Skeletal muscle tissue (tissue), 4 donors: ENCODE results near the gene OPA1. TPM values are rescaled to one million over a fixed set of nuclear protein-coding genes. Genes with fewer than 3 reads are reported as not detected.

Source experiments
- H3K27ac ChIP-seq: one replicate; pipeline ENCODE4 v1.7.0; 2013; ENCODE audit warnings: mild to moderate bottlenecking, low read depth, low read length, inconsistent platforms
- H3K27me3 ChIP-seq, 3 donors: one replicate each; pipeline ENCODE4 v1.7.0; 2013; ENCODE audit warnings: low read length in 3 of 3; ENCODE audit not compliant: control insufficient read depth in 3 of 3, insufficient read depth in 3 of 3
- H3K36me3 ChIP-seq, 3 donors: one replicate each; pipeline ENCODE4 v1.7.0; 2013; ENCODE audit warnings: low read length in 3 of 3; ENCODE audit not compliant: control insufficient read depth in 3 of 3, insufficient read depth in 3 of 3
- H3K4me1 ChIP-seq, 3 donors: one replicate each; pipeline ENCODE4 v1.7.0; 2013; ENCODE audit warnings: low read length in 3 of 3, mild to moderate bottlenecking in 3 of 3; ENCODE audit not compliant: control insufficient read depth in 3 of 3, insufficient read depth in 3 of 3
- H3K4me3 ChIP-seq, 3 donors: one replicate each; pipeline ENCODE4 v1.7.0; 2013; ENCODE audit warnings: low read length in 3 of 3
- H3K9ac ChIP-seq, 3 donors: one replicate each; pipeline ENCODE4 v1.7.0; 2013; ENCODE audit warnings: low read length in 3 of 3, mild to moderate bottlenecking in 3 of 3, moderate library complexity in 2 of 3, low read depth in 1 of 3
- H3K9me3 ChIP-seq, 3 donors: one replicate each; pipeline ENCODE4 v1.7.0; 2013; ENCODE audit warnings: low read length in 3 of 3; ENCODE audit not compliant: control insufficient read depth in 3 of 3
- total RNA-seq: library from RNA; depleted of rRNA; stranded (reverse); fragments of >200 nt; gene quantifications from one replicate; pipeline ENCODE4 v1.2.3, GENCODE V29; 2014
- donor health status: Osteomylitis.

OPA1 gene
- total RNA-seq, 1 donor from 2014 or later, result 38.1 TPM

- Histone ChIP-seq H3K9me3 (peaks cover 0 to 6% (median 5%) of the 10 kb centered on the region in 3 donors), H3K4me1 (no peaks in the 10 kb centered on the region), H3K4me3 (no peak overlapping the region), H3K27ac (no peak overlapping the region), H3K27me3 (peaks cover 0 to 2% (median 0%) of the 10 kb centered on the region in 3 donors), H3K36me3 (no peaks in the 10 kb centered on the region), H3K9ac (no peak overlapping the region)
Observed at GRCh38 chr3:193711964-193712598, 119.1 kb downstream of the OPA1 start.

- Histone ChIP-seq H3K27ac (no peak overlapping the region), H3K9me3 (peaks cover 0 to 6% (median 5%) of the 10 kb centered on the region in 3 donors), H3K27me3 (peaks cover 0 to 2% (median 0%) of the 10 kb centered on the region in 3 donors), H3K4me3 (no peak overlapping the region), H3K4me1 (no peaks in the 10 kb centered on the region), H3K9ac (no peak overlapping the region), H3K36me3 (no peaks in the 10 kb centered on the region)
Observed at GRCh38 chr3:193712938-193713337, 119.9 kb downstream of the OPA1 start.

- Histone ChIP-seq H3K27me3 (peaks cover 0 to 2% (median 0%) of the 10 kb centered on the region in 3 donors), H3K9me3 (peaks cover 0 to 6% (median 5%) of the 10 kb centered on the region in 3 donors), H3K4me3 (no peak overlapping the region), H3K4me1 (no peaks in the 10 kb centered on the region), H3K36me3 (no peaks in the 10 kb centered on the region), H3K9ac (no peak overlapping the region), H3K27ac (no peak overlapping the region)
Observed at GRCh38 chr3:193714523-193715137, 121.6 kb downstream of the OPA1 start.

GRCh38 chr3:193716150-193716549 lies 123.1 kb downstream of the OPA1 start:
- no peak overlapping the region for H3K4me3 ChIP-seq
- H3K4me1 ChIP-seq, result no peaks in the 10 kb centered on the region

GRCh38 chr3:193719735-193720134 lies 126.7 kb downstream of the OPA1 start:
- H3K4me3 ChIP-seq, result no peak overlapping the region
- no peaks in the 10 kb centered on the region for H3K36me3 ChIP-seq
- no peak overlapping the region for H3K27ac ChIP-seq
- no peak overlapping the region for H3K9ac ChIP-seq
- H3K9me3 ChIP-seq, result peaks cover 0 to 1% (median 0%) of the 10 kb centered on the region in 3 donors
- H3K27me3 ChIP-seq, result no peaks in the 10 kb centered on the region
- H3K4me1 ChIP-seq, result no peaks in the 10 kb centered on the region

More at GRCh38 chr3:193716150-193716549, 123.1 kb downstream of the OPA1 start:
- H3K9me3 ChIP-seq, result peaks cover 0 to 6% (median 5%) of the 10 kb centered on the region in 3 donors
- H3K36me3 ChIP-seq, result no peaks in the 10 kb centered on the region
- no peak overlapping the region for H3K9ac ChIP-seq
- no peaks in the 10 kb centered on the region for H3K27me3 ChIP-seq
- no peak overlapping the region for H3K27ac ChIP-seq

- Histone ChIP-seq H3K4me1 (no peaks in the 10 kb centered on the region), H3K36me3 (no peaks in the 10 kb centered on the region), H3K9me3 (no peaks in the 10 kb centered on the region), H3K27me3 (no peaks in the 10 kb centered on the region), H3K27ac (no peak overlapping the region), H3K9ac (no peak overlapping the region), H3K4me3 (no peak overlapping the region)
Observed at GRCh38 chr3:193720169-193720568, 127.2 kb downstream of the OPA1 start.

GRCh38 chr3:193722566-193722965 lies 129.6 kb downstream of the OPA1 start:
- Histone ChIP-seq H3K36me3 (no peaks in the 10 kb centered on the region), H3K9me3 (no peaks in the 10 kb centered on the region), H3K9ac (no peak overlapping the region), H3K4me1 (no peaks in the 10 kb centered on the region), H3K27ac (no peak overlapping the region), H3K27me3 (no peaks in the 10 kb centered on the region), H3K4me3 (no peak overlapping the region)

- no peaks in the 10 kb centered on the region for H3K4me1 ChIP-seq
- no peaks in the 10 kb centered on the region for H3K36me3 ChIP-seq
- H3K27me3 ChIP-seq, result peaks cover 0 to 11% (median 9%) of the 10 kb centered on the region in 3 donors
- no peak overlapping the region for H3K27ac ChIP-seq
- no peaks in the 10 kb centered on the region for H3K9me3 ChIP-seq
- no peak overlapping the region for H3K9ac ChIP-seq
- H3K4me3 ChIP-seq, result no peak overlapping the region
Observed at GRCh38 chr3:193727089-193727488, 134.1 kb downstream of the OPA1 start.

- Histone ChIP-seq H3K4me3 (no peak overlapping the region), H3K9me3 (no peaks in the 10 kb centered on the region), H3K9ac (no peak overlapping the region), H3K27me3 (peaks cover 0 to 13% (median 9%) of the 10 kb centered on the region in 3 donors), H3K36me3 (no peaks in the 10 kb centered on the region), H3K4me1 (no peaks in the 10 kb centered on the region), H3K27ac (no peak overlapping the region)
Observed at GRCh38 chr3:193728429-193729087, 135.6 kb downstream of the OPA1 start.

- H3K27ac ChIP-seq, result no peak overlapping the region
- no peak overlapping the region for H3K9ac ChIP-seq
- no peaks in the 10 kb centered on the region for H3K9me3 ChIP-seq
- no peak overlapping the region for H3K4me3 ChIP-seq
- H3K4me1 ChIP-seq, result no peaks in the 10 kb centered on the region
- H3K27me3 ChIP-seq, result peaks cover 0 to 13% (median 9%) of the 10 kb centered on the region in 3 donors
- no peaks in the 10 kb centered on the region for H3K36me3 ChIP-seq
Observed at GRCh38 chr3:193729088-193729465, 136.1 kb downstream of the OPA1 start.
